ENCODE data around the gene DDHD1.

DNA sequence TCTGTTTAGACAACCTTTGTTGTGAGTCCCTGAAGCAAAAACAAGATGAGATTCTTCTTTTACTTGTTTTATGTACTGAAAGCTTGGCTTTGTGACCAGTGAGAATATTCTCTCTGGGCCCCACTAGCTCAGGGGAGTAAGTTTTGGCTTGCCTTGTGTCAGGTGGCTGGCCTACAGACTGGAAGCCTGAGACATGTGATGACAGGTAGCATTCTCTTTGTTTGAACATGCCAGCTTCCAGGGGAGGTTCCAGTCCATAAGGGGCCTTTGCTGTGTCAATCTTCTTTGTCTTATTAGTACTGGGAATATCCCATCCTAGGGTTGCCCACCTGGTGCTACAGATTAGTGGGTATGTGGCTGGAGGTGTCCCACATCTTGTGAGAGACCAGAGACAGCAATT, 136.2 kb downstream of the DDHD1 start:
- TF ChIP-seq, protein P1, sequence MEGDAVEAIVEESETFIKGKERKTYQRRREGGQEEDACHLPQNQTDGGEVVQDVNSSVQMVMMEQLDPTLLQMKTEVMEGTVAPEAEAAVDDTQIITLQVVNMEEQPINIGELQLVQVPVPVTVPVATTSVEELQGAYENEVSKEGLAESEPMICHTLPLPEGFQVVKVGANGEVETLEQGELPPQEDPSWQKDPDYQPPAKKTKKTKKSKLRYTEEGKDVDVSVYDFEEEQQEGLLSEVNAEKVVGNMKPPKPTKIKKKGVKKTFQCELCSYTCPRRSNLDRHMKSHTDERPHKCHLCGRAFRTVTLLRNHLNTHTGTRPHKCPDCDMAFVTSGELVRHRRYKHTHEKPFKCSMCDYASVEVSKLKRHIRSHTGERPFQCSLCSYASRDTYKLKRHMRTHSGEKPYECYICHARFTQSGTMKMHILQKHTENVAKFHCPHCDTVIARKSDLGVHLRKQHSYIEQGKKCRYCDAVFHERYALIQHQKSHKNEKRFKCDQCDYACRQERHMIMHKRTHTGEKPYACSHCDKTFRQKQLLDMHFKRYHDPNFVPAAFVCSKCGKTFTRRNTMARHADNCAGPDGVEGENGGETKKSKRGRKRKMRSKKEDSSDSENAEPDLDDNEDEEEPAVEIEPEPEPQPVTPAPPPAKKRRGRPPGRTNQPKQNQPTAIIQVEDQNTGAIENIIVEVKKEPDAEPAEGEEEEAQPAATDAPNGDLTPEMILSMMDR (optimal IDR thresholded peaks at IDR 0.05 in 1 of 3, IDR thresholded peaks at IDR 0.05 in 1 of 3, conservative IDR thresholded peaks at IDR 0.05 in 1 of 3; ENCODE audit: extremely low read depth in 1 of 3, insufficient read depth in 2 of 3, low read length in 3 of 3): no peak
- TF ChIP-seq EZH2 (IDR thresholded peaks at IDR 0.05; ENCODE audit: low read length): no peak
